CD4-positive, alpha-beta T cell (primary cell): ENCODE results near the gene ROPN1. TPM values are rescaled to one million over a fixed set of nuclear protein-coding genes. Genes with fewer than 3 reads are reported as not detected.

ENCODE experiments used
- ATAC-seq: fragments of 200-7000 bp; cut with Tn5 transposase; one replicate; pipeline ENCODE4 v1.10.0; 2022; ENCODE audit warnings: mild to moderate bottlenecking; ENCODE audit not compliant: poor library complexity
- CTCF ChIA-PET: fragments of 350-600 bp; sonication (Branson Sonifier 250); formaldehyde crosslinking; loops from one replicate; lab custom pipeline; 2021; ENCODE audit warnings: antibody characterized with exemption, inconsistent platforms; lab: Charles Lee
- POLR2A ChIA-PET: fragments of 350-600 bp; sonication (Branson Sonifier 250); formaldehyde crosslinking; loops from one replicate; lab custom pipeline; 2021; ENCODE audit warnings: antibody characterized with exemption, inconsistent platforms; lab: Charles Lee
- DNase-seq, 14 experiments: peaks; one replicate each; pipeline ENCODE4 v3.0.0-alpha.2; 2013 to 2020; ENCODE audit warnings: mixed read lengths in 2 of 14
- H3K27ac ChIP-seq, 2 donors: one replicate each; pipeline versions ENCODE4 v1.5.1 to v1.7.0; 2013; ENCODE audit warnings: low read length in 2 of 2, low read depth in 1 of 2, mild to moderate bottlenecking in 1 of 2
- H3K27me3 ChIP-seq, 2 experiments: 1 replicate in 1 of 2; 2 replicates in 1 of 2; pipeline versions ENCODE4 v1.6.1 to v1.7.0; 2013; ENCODE audit warnings: low read length in 2 of 2, control low read depth in 1 of 2, mild to moderate bottlenecking in 1 of 2, moderate library complexity in 1 of 2; ENCODE audit not compliant: insufficient read depth in 2 of 2, control insufficient read depth in 1 of 2
- H3K36me3 ChIP-seq: one replicate; pipeline ENCODE4 v1.6.1; 2013; ENCODE audit warnings: low read length, control low read depth; ENCODE audit not compliant: insufficient read depth
- H3K4me1 ChIP-seq: one replicate; pipeline ENCODE4 v1.6.1; 2013; ENCODE audit warnings: low read length, control low read depth; ENCODE audit not compliant: insufficient read depth
- H3K4me3 ChIP-seq: one replicate; pipeline ENCODE4 v1.5.1; 2013; ENCODE audit warnings: mild to moderate bottlenecking, low read length, moderate library complexity
- H3K9me3 ChIP-seq, 2 experiments: 1 replicate in 1 of 2; 2 replicates in 1 of 2; pipeline versions ENCODE4 v1.6.1 to v1.7.0; 2013; ENCODE audit warnings: low read length in 2 of 2, mild to moderate bottlenecking in 2 of 2, control low read depth in 1 of 2, moderate library complexity in 1 of 2; ENCODE audit not compliant: control insufficient read depth in 1 of 2, insufficient read depth in 1 of 2
- H3K27ac Mint-ChIP-seq: one replicate; pipeline ENCODE4 v1.8.0; 2020; ENCODE audit warnings: mixed read lengths
- H3K27me3 Mint-ChIP-seq: one replicate; pipeline ENCODE4 v1.8.0; 2021; ENCODE audit warnings: mixed read lengths
- H3K36me3 Mint-ChIP-seq: one replicate; pipeline ENCODE4 v1.8.0; 2021; ENCODE audit warnings: low read depth, mixed read lengths
- H3K4me1 Mint-ChIP-seq: one replicate; pipeline ENCODE4 v1.8.0; 2021; ENCODE audit warnings: low read depth, mixed read lengths
- H3K4me3 Mint-ChIP-seq: one replicate; pipeline ENCODE4 v1.8.0; 2020; ENCODE audit warnings: mild to moderate bottlenecking, mixed read lengths
- H3K9me3 Mint-ChIP-seq: one replicate; pipeline ENCODE4 v1.8.0; 2020; ENCODE audit warnings: mixed read lengths
- CTCF ChIP-seq: fragments of 200-600 bp; IDR thresholded peaks from one replicate; pipeline ENCODE4 v1.8.0; 2022; ENCODE audit warnings: antibody characterized with exemption, mild to moderate bottlenecking
- intact Hi-C, 2 experiments: fragments of 100-400 bp; cut with DNase I in 1 of 2; cut with micrococcal nuclease in 1 of 2; formaldehyde crosslinking; loops; one replicate each; pipeline versions ENCODE4 v1.15.1 to v1.9.0; 2023 to 2025; cut with DNase I, micrococcal nuclease
- total RNA-seq, 174 experiments: library from RNA in 2 of 174; stranded (reverse) in 2 of 174; gene quantifications; one replicate each; pipeline ENCODE4 v1.2.3 and lab custom pipeline; 2021 to 2026

Gene ROPN1
- total RNA-seq, 2 experiments from 2014 or later, result not detected

- H3K27me3 ChIP-seq, result peaks cover 6 to 14% of the 10 kb centered on the region in 2 experiments
- Mint-ChIP-seq H3K27me3 (peaks cover 40% of the 10 kb centered on the region), H3K27ac (no peak overlapping the region), H3K4me1 (no peaks in the 10 kb centered on the region), H3K4me3 (no peak overlapping the region), H3K9me3 (no peaks in the 10 kb centered on the region), H3K36me3 (no peaks in the 10 kb centered on the region)
- no peak overlapping the region for H3K4me3 ChIP-seq
- no peak for TF ChIP-seq CTCF
- no peak for DNase-seq
- no peaks in the 10 kb centered on the region for H3K4me1 ChIP-seq
- intact Hi-C loops, result no loop called here
- no peak for ATAC-seq
- H3K9me3 ChIP-seq, result no peaks in the 10 kb centered on the region
- no peak overlapping the region for H3K27ac ChIP-seq
- no peaks in the 10 kb centered on the region for H3K36me3 ChIP-seq
- ChIA-PET POLR2A (no interaction called here), CTCF (no interaction called here)
These were observed 5.6 kb upstream of the ROPN1 start for GRCh38 chr3:123997543-123997942.

GRCh38 chr3:123993818-123994217, 1.9 kb upstream of the ROPN1 start:
- no peaks in the 10 kb centered on the region for H3K36me3 ChIP-seq
- H3K4me1 Mint-ChIP-seq, result no peaks in the 10 kb centered on the region
- CTCF ChIA-PET, result no interaction called here
- POLR2A ChIA-PET, result no interaction called here
- no peaks in the 10 kb centered on the region for H3K9me3 ChIP-seq
- DNase-seq (no peak), ATAC-seq (no peak)
- H3K4me3 ChIP-seq, result no peak overlapping the region
- peaks cover 15 to 18% of the 10 kb centered on the region in 2 experiments for H3K27me3 ChIP-seq
- H3K27me3 Mint-ChIP-seq, result peaks cover 43% of the 10 kb centered on the region
- H3K4me1 ChIP-seq, result no peaks in the 10 kb centered on the region
- intact Hi-C loops, result no loop called here
- no peak overlapping the region for H3K27ac Mint-ChIP-seq
- no peak for TF ChIP-seq CTCF
- H3K36me3 Mint-ChIP-seq, result no peaks in the 10 kb centered on the region
- H3K27ac ChIP-seq, result no peak overlapping the region
- no peaks in the 10 kb centered on the region for H3K9me3 Mint-ChIP-seq
- H3K4me3 Mint-ChIP-seq, result no peak overlapping the region

- H3K36me3 Mint-ChIP-seq, result no peaks in the 10 kb centered on the region
- no peak for DNase-seq
- intact Hi-C loops, result no loop called here
- Histone ChIP-seq H3K4me1 (no peaks in the 10 kb centered on the region), H3K9me3 (no peaks in the 10 kb centered on the region), H3K27ac (no peak overlapping the region), H3K27me3 (peaks cover 18 to 52% of the 10 kb centered on the region in 2 experiments), H3K36me3 (no peaks in the 10 kb centered on the region), H3K4me3 (no peak overlapping the region)
- ATAC-seq, result no peak
- ChIA-PET POLR2A (no interaction called here), CTCF (no interaction called here)
- H3K27ac Mint-ChIP-seq, result no peak overlapping the region
- no peaks in the 10 kb centered on the region for H3K9me3 Mint-ChIP-seq
- TF ChIP-seq CTCF, result no peak
- peaks cover 72% of the 10 kb centered on the region for H3K27me3 Mint-ChIP-seq
- no peak overlapping the region for H3K4me3 Mint-ChIP-seq
- no peaks in the 10 kb centered on the region for H3K4me1 Mint-ChIP-seq
These were observed 5.5 kb downstream of the ROPN1 start for GRCh38 chr3:123986427-123986826.
